K562 treated with DMSO at 1 percent for 24 hours (cell line): ENCODE measurements around the gene ELMO3. TPM values are rescaled to one million over a fixed set of nuclear protein-coding genes. Genes with fewer than 3 reads are reported as not detected.

Experiments used
- total RNA-seq: library from RNA; unstranded; fragments of 300-600 nt; gene quantifications from 2 replicates; pipeline ENCODE4 v1.2.3, GENCODE V29; 2022; ENCODE audit warnings: low read depth; ENCODE audit not compliant: insufficient read depth

Gene ELMO3, protein sequence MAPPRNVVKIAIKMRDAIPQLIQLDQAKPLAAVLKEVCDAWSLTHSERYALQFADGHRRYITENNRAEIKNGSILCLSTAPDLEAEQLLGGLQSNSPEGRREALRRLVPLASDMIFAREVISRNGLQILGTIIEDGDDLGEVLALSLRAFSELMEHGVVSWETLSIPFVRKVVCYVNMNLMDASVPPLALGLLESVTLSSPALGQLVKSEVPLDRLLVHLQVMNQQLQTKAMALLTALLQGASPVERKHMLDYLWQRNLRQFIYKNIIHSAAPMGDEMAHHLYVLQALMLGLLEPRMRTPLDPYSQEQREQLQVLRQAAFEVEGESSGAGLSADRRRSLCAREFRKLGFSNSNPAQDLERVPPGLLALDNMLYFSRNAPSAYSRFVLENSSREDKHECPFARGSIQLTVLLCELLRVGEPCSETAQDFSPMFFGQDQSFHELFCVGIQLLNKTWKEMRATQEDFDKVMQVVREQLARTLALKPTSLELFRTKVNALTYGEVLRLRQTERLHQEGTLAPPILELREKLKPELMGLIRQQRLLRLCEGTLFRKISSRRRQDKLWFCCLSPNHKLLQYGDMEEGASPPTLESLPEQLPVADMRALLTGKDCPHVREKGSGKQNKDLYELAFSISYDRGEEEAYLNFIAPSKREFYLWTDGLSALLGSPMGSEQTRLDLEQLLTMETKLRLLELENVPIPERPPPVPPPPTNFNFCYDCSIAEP
- 3.3 and 4.0 TPM in 2 replicates for total RNA-seq

DNA sequence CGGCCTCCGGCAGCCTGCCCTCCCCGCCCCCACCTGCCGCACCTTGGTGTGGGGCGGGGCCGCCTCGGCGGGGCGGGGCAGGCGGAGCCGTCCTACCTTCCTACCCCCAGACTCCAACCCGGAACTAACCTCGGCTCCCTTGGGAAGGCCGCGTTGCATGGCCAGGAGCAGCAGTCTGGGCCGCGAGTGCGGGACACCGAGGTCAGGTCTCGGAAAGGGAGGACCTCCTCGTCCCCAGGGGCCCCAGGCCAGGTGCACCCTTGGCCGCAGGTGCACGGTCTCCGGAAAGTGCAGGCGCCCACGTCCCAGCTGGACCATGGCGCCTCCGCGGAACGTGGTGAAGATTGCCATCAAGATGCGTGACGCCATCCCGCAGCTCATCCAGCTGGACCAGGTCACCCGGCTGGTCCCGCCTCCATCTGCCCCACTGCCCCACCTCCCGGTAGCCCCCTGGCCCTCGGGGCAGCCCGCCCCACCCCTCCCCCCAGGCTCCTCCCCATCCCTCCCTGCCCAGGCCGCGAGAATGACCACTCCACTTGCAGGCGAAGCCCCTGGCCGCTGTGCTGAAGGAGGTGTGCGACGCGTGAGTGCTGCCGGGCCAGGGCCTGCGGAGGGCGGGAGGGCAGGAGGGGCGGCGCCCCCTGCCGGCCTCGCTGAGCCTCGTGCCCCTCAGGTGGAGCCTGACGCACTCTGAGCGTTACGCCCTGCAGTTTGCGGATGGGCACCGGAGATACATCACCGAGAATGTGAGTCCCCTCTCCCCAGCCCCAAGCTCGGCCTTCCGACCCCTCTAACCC lies at the start of gene ELMO3:
Gene ELMO3 (plus strand): TSS at position 121 of the 797 bp plus-strand sequence. CDS start 196 bp downstream, at position 317.

DNA sequence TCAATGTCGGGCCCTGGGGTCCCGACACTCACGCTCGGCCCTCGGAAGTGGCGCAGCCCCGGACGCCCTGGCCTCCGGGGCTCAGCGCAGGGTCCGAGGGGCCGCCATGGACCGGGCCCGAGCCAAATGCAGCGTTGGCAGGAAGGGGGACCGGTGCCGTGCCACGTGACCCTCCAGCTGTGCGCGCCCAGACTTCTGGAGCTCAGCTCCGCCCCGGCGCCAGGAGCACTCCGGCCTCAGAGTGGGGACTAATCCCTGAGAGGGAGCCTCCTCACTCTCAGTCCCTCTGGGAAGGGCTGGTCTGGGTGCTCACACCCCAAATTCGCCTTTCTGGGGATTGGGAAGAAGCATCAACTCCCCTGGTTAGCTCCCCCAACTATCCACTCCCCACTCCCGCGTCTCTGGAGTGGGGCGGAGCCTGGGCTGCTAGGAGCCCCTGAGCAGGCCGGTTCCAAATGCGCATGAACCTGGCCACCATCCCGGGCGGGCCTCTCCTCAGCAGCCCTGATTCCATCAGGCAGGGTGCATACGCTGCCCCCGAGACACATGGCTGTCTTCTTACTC lies 48.0 kb upstream of the ELMO3 start, which contains the start of gene B3GNT9:
Gene B3GNT9 (minus strand): TSS at position 166 of the 564 bp plus-strand sequence. CDS start 513 bp downstream, outside the sequence.

DNA sequence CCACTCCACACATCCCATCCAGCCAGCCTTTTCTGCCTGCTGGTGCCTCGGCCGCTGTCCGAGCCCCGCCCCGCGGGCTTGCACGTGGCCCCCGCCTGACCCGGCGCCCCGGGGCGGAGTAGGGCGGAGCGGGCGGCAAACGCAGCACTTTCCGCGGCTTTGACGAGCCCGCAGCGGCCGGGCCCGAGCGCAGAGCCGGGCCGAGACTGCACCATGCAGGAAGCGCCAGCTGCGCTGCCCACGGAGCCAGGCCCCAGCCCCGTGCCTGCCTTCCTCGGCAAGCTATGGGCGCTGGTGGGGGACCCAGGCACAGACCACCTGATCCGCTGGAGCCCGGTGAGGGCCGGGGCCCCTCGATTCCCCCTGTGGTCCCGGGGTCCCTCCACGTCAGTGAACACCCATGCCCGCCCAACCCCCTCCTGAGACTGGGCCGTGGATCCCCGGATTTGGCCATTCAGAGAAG lies 34.3 kb upstream of the ELMO3 start, which contains the start of gene HSF4:
Gene HSF4 (plus strand): TSS at position 147 of the 463 bp plus-strand sequence. CDS start 67 bp downstream, at position 214.

DNA sequence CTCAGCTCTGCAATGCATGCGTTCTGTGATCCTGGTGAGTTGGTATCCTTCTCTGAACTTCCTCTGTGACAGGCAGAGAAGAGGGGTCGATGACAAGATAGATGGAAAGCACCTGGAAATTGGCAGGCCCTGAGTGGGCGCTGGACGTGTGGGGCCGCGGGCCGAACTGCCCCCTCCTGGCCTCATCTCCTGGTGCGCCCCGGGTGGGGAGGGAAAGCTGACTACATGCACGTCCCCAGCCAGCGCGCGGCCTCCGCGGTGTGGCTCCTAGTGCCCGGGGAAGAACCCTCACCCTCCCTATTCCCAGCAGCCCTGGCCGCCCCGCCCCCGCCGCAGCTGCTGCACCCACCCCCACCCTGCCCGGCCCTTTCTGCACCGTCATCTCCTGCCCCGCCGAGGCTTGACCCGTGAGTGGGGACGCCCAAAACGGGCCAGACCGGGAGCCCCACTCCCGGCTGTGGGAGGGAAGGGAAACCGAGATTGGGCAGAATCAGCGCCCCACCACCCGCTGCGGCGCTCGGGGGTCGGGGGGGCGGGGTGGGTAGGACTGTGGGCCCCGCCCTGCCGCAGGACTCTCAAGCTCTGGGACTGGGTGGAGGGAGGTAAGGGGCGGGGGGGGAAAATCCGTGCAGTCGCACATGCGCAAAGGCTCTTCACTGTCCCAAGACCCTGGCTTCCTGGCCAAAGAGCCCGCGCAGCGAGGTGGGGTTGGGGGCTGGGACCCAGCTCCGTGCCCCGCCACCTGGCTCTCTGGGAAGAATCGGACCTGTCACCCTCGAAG lies 28.6 kb upstream of the ELMO3 start, which contains the start of gene NOL3:
Gene NOL3 (plus strand): TSS at position 371 of the 781 bp plus-strand sequence.

DNA sequence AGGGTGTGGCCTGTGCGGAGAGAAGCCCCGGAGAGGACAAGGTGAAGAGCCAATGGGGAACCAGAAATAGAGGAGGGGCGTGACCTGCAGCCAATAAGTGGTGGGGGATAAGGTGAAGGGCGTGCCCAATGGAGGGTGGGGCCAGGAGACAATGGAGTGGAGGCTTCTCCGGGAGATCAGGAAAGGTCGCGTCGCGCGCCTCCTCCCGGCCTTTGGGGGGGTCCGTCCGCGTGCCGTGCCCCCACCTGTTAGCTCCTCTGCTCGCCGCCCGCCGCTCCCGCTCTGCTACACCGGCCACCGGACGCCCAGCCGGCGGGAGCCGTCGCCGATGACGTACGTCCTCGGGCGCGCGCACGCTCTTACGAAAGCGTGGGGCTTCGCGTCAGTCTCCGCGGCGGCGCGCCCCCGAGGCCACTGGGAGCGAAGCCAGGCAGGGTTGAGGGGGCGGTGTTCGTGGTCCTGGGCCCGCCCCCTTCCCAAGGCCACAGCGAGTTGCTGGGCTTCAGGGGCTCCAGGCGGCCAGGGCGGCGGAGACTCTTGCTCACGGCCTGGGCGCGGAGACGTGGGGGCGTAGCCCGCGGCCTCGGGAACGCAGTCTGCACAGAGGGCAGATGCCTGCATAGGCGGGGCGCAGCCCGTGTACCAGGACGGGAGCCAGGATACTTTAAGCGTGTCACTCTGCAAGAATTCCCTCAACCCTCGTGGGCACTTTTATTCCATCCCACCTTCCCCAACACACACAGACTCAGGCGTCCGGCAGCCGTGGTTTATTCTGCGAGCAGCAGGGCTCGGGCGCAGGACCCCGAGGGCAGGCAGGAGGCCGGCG lies 15.1 kb upstream of the ELMO3 start, which contains the start of gene MATCAP1:
Gene MATCAP1 (minus strand): TSS at position 337 of the 826 bp plus-strand sequence. CDS start 3,353 bp downstream, outside the sequence.

DNA sequence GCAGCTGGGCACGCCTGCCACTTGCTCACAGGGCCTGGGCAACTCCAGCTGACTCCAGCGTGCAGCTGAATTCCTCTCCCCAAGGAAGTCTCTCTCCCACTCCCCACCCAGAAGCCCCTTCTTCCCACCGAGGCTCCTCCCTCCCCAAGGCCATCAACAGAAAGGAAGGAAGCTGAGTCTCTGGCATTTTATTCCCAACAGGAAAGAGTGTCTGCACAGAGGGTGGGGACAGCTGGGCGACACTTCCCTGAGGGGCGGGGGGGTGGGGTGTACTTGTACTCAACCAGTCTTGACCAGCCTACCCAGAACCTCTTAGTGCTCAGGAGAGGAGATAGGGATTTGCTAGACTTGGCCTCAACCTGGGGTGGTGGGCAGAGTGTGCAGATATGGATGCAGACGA lies 8.9 kb upstream of the ELMO3 start, which contains the start of gene EXOC3L1:
Gene EXOC3L1 (minus strand): TSS at position 96 of the 400 bp plus-strand sequence. CDS start 460 bp downstream, outside the sequence.

DNA sequence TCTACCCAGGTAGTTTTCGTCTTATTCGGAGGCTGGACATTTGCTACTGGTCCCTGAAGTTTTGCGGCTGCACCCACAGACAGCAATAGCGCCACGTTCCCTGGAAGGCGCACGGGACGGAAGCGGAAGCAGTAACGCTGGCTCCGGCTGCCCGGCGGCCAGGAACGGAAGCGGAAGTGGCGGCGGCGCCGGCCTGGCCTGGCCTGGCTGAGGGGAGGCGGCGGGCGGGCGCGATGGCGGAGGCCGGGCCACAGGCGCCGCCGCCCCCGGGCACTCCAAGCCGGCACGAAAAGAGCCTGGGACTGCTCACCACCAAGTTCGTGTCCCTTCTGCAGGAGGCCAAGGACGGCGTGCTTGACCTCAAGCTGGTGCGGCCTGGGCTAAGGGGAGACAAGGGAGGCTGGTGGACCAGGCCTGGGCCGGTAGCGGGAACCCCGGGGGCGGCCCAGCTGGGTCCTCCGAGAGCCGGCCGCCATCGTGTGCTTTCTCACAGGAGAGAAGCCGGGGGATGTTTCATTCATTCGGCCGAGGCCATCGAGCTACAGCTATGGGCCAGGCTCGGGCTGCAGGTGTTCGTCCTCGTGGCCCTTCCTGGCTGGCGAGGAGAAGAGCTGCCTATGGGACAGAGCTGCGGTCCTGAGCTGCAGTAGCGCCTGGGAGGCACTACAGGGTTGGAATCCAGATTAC lies 6.8 kb upstream of the ELMO3 start, which contains the start of gene E2F4:
Gene E2F4 (plus strand): TSS at position 161 of the 687 bp plus-strand sequence. CDS start 73 bp downstream, at position 234.

DNA sequence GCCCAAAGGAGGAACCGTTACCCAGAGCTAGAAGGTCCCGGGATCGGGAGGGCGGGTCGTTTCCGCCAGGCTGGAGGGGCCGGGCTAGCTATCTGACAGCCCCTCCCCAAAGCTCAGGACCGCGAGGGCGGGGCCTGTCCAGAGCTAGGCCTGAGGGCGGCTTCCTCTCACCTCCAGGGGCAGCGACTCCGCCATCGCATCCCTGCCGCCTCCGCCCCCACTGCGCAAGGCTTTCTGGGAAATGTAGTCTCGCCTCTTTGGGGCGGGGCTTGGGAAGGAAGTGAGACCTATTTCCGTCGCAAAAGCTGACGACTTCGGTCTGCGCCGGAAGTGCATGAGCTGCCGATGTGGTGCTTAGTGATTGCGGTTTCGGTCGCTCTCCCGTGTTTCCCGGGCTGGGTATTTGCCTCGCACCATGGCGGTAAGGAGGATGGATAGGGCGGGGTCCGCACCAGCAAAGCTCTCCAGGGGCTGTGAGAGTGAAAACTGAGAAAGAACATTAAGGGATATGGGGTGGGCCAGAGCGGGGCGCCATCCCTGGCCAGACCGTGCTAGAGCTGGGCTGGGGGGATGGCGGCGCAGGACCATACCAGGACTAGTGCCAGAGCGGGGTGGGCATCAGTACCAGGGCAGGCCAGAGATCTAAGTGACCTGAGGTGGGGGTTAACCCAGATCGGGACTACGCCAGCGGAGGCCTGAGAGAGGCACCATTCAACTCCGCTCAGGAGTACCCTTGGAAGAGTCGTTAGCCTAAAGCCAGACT lies 28.1 kb downstream of the ELMO3 start, which contains the start of gene TMEM208:
Gene TMEM208 (plus strand): TSS at position 327 of the 763 bp plus-strand sequence. CDS start 89 bp downstream, at position 416.

DNA sequence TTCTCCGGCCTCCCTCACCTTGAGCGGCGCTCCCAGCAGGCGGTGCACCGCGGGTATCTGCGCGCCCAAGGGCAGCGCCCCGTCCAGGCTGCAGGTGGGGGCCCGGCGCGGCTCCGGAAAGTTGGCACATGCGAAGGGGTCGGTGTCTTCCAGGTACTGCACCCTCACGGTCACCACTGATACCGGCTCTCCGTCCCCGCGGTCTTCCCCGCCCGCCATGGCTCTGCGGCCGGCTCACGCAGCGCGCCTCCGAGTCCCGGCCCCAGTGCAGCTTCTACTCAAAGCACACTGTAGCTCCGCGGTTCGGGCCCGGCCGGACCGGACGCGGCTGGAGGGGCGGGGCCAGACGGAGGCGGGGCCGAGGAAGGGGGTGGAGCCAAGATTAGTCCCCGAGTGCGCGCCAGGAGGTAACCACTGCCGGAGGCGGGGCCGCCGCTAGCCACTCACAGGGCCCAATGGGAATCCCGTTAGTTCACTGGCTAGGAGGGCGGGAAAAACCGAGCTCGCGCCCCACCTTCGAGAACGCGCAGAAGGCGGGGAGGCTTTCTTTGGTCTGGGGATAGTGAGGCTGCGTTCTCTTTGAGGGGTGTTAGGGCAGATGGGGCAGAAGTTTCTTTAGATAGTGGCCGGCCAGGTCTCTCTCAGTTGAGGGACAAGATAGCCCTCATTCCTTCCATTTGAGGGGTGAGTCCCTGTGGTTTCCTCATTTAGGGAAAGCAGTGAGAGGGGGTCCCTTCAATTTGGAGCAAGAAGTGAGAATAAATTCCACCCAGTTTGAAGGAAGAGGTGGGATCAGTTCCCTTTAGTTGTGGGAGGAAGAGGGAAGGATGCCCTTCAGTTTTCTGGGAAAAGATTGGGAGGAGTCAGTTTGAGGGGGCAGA lies 48.5 kb downstream of the ELMO3 start, which contains the start of gene FHOD1:
Gene FHOD1 (minus strand): TSS at position 290 of the 881 bp plus-strand sequence. CDS start 71 bp downstream, at position 219.

DNA sequence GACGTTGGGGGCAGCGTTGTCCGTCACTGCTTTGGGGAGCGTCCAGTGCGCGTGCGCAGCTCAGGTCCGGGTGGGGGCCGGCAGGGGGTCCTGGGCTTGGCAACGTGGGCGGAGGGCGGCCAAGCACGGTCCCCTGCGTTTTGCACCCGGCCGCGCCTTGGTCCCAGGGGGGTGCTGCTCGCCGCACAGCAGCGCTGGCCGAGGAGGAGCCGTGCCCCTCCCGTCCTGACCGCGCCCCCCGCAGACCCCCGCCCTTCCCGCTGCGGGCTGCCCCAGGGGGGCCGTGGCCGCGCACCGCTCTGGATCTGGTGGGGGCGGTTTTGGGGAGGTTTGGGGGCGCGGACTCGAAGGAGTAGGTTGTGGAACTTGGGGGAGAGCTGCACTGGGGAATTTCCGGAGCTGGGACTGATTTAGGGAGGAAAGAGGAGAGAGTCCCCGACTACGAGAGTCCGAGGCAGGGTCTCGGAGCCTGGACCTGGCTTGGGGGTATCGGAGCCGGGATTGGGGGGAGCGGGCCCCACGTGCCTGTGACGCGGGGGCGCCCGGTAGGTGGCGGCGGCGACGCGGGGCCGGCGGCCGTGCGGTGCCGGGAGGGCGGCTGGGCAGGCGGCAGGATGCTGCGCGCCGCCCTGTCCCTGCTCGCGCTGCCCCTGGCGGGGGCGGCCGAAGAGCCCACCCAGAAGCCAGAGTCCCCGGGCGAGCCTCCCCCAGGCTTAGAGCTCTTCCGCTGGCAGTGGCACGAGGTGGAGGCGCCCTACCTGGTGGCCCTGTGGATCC lies 49.7 kb downstream of the ELMO3 start, which contains the start of gene SLC9A5:
Gene SLC9A5 (plus strand): TSS at position 579 of the 777 bp plus-strand sequence. CDS start 36 bp downstream, at position 615.

Other genes with a start within 250 kb of the ELMO3 start
- gene CES3, start 237.9 kb upstream of the ELMO3 start, total RNA-seq: 1.00 and 1.3 TPM in 2 replicates
- not detected in 2 replicates for gene CES4A, start 210.5 kb upstream of the ELMO3 start, total RNA-seq
- gene CBFB, start 170.0 kb upstream of the ELMO3 start, total RNA-seq: 74.8 and 77.4 TPM in 2 replicates
- gene PHAF1, start 89.2 kb upstream of the ELMO3 start, total RNA-seq: 9.1 and 12.1 TPM in 2 replicates
- gene B3GNT9, start 48.1 kb upstream of the ELMO3 start, total RNA-seq: 8.1 and 8.9 TPM in 2 replicates
- 65.4 and 73.5 TPM in 2 replicates for gene TRADD, start 39.2 kb upstream of the ELMO3 start, total RNA-seq
- 20.0 and 26.4 TPM in 2 replicates for gene FBXL8, start 39.2 kb upstream of the ELMO3 start, total RNA-seq
- 16.5 and 21.1 TPM in 2 replicates for gene HSF4, start 34.4 kb upstream of the ELMO3 start, total RNA-seq
- 23.2 and 28.7 TPM in 2 replicates for gene NOL3, start 28.6 kb upstream of the ELMO3 start, total RNA-seq
- gene MATCAP1, start 15.2 kb upstream of the ELMO3 start, total RNA-seq: 27.3 and 27.5 TPM in 2 replicates
- gene EXOC3L1, start 9.0 kb upstream of the ELMO3 start, total RNA-seq: 0.37 TPM in 1 of 2 replicates, not detected in the other
- gene E2F4, start 7.0 kb upstream of the ELMO3 start, total RNA-seq: 92.4 and 95.4 TPM in 2 replicates
- gene TMEM208, start 28.0 kb downstream of the ELMO3 start, total RNA-seq: 64.1 and 69.2 TPM in 2 replicates
- 49.4 and 55.6 TPM in 2 replicates for gene FHOD1, start 48.4 kb downstream of the ELMO3 start, total RNA-seq
- gene SLC9A5, start 49.8 kb downstream of the ELMO3 start, total RNA-seq: 2.0 and 2.4 TPM in 2 replicates
- 22.7 and 31.6 TPM in 2 replicates for gene PLEKHG4, start 80.4 kb downstream of the ELMO3 start, total RNA-seq
- 0.22 and 2.7 TPM in 2 replicates for gene KCTD19, start 127.6 kb downstream of the ELMO3 start, total RNA-seq
- gene LRRC36, start 127.7 kb downstream of the ELMO3 start, total RNA-seq: 0.15 TPM in 1 of 2 replicates, not detected in the other
- 0.61 TPM in 1 of 2 replicates, not detected in the other for gene TPPP3, start 194.4 kb downstream of the ELMO3 start, total RNA-seq
- 0.24 and 0.64 TPM in 2 replicates for gene ZDHHC1, start 217.3 kb downstream of the ELMO3 start, total RNA-seq
- gene HSD11B2, start 232.0 kb downstream of the ELMO3 start, total RNA-seq: 0.28 TPM in 1 of 2 replicates, not detected in the other